Caco-2 (cell line): Measurements from ENCODE around the gene CCDC116. TPM values are rescaled to one million over a fixed set of nuclear protein-coding genes. Genes with fewer than 3 reads are reported as not detected.
A peak's percentile ranks its signal among the peaks of the same experiment; 100 is the strongest.

Source experiments
- BruUV-seq: library from RNA; stranded (reverse); fragments of 400-500 nt; replicated peaks from 2 replicates; lab custom pipeline; 2021; lab: Mats Ljungman, UMichigan
- CTCF ChIA-PET: fragments of 300-600 bp; sonication (Branson Sonifier 250); formaldehyde crosslinking; loops from one replicate; lab custom pipeline; 2022; ENCODE audit warnings: antibody characterized with exemption; lab: Charles Lee
- POLR2A ChIA-PET: fragments of 300-600 bp; sonication (Branson Sonifier 250); formaldehyde crosslinking; loops from one replicate; lab custom pipeline; 2022; ENCODE audit warnings: antibody characterized with exemption; lab: Charles Lee
- DNase-seq, 2 experiments: peaks; one replicate each; pipeline versions ENCODE4 v3.0.0 to v3.0.0-alpha.2; 2020 to 2022
- H3K27me3 ChIP-seq: replicated peaks from 2 replicates; pipeline ENCODE4 v1.6.0; 2011; ENCODE audit warnings: low read length; ENCODE audit not compliant: control insufficient read depth, insufficient read depth
- H3K36me3 ChIP-seq: 2 replicates; pipeline ENCODE4 v1.5.1; 2011; ENCODE audit warnings: low read length; ENCODE audit not compliant: control insufficient read depth, insufficient read depth
- H3K4me1 ChIP-seq: fragments of 250-450 bp; sonication (Bioruptor Pico); 2 replicates; pipeline ENCODE4 v1.5.1; 2020; ENCODE audit warnings: mild to moderate bottlenecking
- H3K4me3 ChIP-seq: 2 replicates; pipeline ENCODE4 v1.5.1; 2011; ENCODE audit warnings: low read depth, mild to moderate bottlenecking, control low read depth, low read length
- H3K9me3 ChIP-seq: fragments of 250-450 bp; sonication (Bioruptor Pico); 2 replicates; pipeline ENCODE4 v1.5.1; 2020; ENCODE audit warnings: mild to moderate bottlenecking, moderate library complexity
- H3K27ac Mint-ChIP-seq: one replicate; pipeline ENCODE4 v1.8.0; 2022; ENCODE audit warnings: mixed read lengths; ENCODE audit not compliant: unreplicated experiment
- H3K27me3 Mint-ChIP-seq: one replicate; pipeline ENCODE4 v1.8.0; 2022; ENCODE audit warnings: mixed read lengths; ENCODE audit not compliant: insufficient read depth, unreplicated experiment
- H3K36me3 Mint-ChIP-seq: one replicate; pipeline ENCODE4 v1.8.0; 2022; ENCODE audit warnings: mild to moderate bottlenecking, mixed read lengths; ENCODE audit not compliant: insufficient read depth, unreplicated experiment
- H3K4me1 Mint-ChIP-seq: one replicate; pipeline ENCODE4 v1.8.0; 2022; ENCODE audit warnings: low read depth, mixed read lengths; ENCODE audit not compliant: unreplicated experiment
- H3K4me3 Mint-ChIP-seq: one replicate; pipeline ENCODE4 v1.8.0; 2022; ENCODE audit warnings: mild to moderate bottlenecking, moderate library complexity, mixed read lengths; ENCODE audit not compliant: unreplicated experiment
- H3K9me3 Mint-ChIP-seq: one replicate; pipeline ENCODE4 v1.8.0; 2022; ENCODE audit warnings: mixed read lengths; ENCODE audit not compliant: unreplicated experiment
- CTCF ChIP-seq, 2 experiments: fragments of 200-600 bp in 1 of 2; IDR thresholded peaks; 1 replicate in 1 of 2; 2 replicates in 1 of 2; pipeline versions ENCODE4 v1.5.1 to v1.8.0; 2011 to 2022; ENCODE audit warnings: antibody characterized with exemption in 1 of 2, control low read depth in 1 of 2, inconsistent platforms in 1 of 2, low read depth in 1 of 2, low read length in 1 of 2, mild to moderate bottlenecking in 1 of 2, moderate library complexity in 1 of 2; ENCODE audit not compliant: insufficient read depth in 1 of 2, severe bottlenecking in 1 of 2, unreplicated experiment in 1 of 2
- intact Hi-C: fragments of 100-400 bp; cut with micrococcal nuclease; formaldehyde crosslinking; loops from one replicate; pipeline ENCODE4 v1.10.0; 2022; ENCODE audit not compliant: unreplicated experiment
- total RNA-seq: library from RNA; stranded (reverse); gene quantifications from 2 replicates; pipeline ENCODE4 v1.2.3, GENCODE V29; 2022

The CCDC116 gene
- total RNA-seq, 1 experiment from 2014 or later = not detected

- DNase-seq = peak in 1 of 2 experiments; percentile 65
- POLR2A ChIA-PET = no interaction called here
- H3K4me3 ChIP-seq = no peak overlapping the region
Measured at GRCh38 chr22:21624120-21624879, 8.3 kb upstream of the CCDC116 start.

GRCh38 chr22:21624880-21625791, 7.4 kb upstream of the CCDC116 start:
- no peak overlapping the region for H3K4me3 ChIP-seq
- H3K36me3 Mint-ChIP-seq = peaks cover 92% of the 10 kb centered on the region
- intact Hi-C loops = no loop called here

More at GRCh38 chr22:21624120-21624879, 8.3 kb upstream of the CCDC116 start:
- peaks cover 94% of the 10 kb centered on the region for H3K36me3 Mint-ChIP-seq
- H3K27ac Mint-ChIP-seq = peak overlapping the region; percentile 72
- no peaks in the 10 kb centered on the region for H3K9me3 Mint-ChIP-seq
- no TSS peak for BruUV-seq
- Histone ChIP-seq H3K27me3 (no peaks in the 10 kb centered on the region), H3K4me1 (peaks cover 5% of the 10 kb centered on the region; the same call in 1 of the 2 replicates), H3K36me3 (peaks cover 4% of the 10 kb centered on the region; the same call in 1 of the 2 replicates), H3K9me3 (no peaks in the 10 kb centered on the region)
- peak; percentile 42 to 63 for TF ChIP-seq CTCF (IDR thresholded peaks at IDR 0.05; ENCODE audit: insufficient read depth in 1 of 2, low read depth in 1 of 2, low read length in 1 of 2, severe bottlenecking in 1 of 2, unreplicated experiment in 1 of 2)
- no peaks in the 10 kb centered on the region for H3K27me3 Mint-ChIP-seq
- H3K4me1 Mint-ChIP-seq = peaks cover 11% of the 10 kb centered on the region
- CTCF ChIA-PET = interaction anchor here (0.6 to 2.5 kb wide), 3 partner anchors 18 to 22 kb away, joined by 6 to 10 read pairs (median 6); partner anchors contain the start of gene SDF2L1
- H3K4me3 Mint-ChIP-seq = no peak overlapping the region
- intact Hi-C loops = no loop called here

More at GRCh38 chr22:21624880-21625791, 7.4 kb upstream of the CCDC116 start:
- ChIA-PET POLR2A (interaction anchor here (0.5 kb wide), 1 partner anchor 9 kb away, joined by 3 read pairs; no protein-coding TSS in a partner anchor), CTCF (interaction anchor here (0.6 to 2.1 kb wide), 3 partner anchors 17 to 22 kb away, joined by 6 to 12 read pairs (median 6); partner anchors contain the start of gene SDF2L1)
- Mint-ChIP-seq H3K4me1 (peaks cover 11% of the 10 kb centered on the region), H3K4me3 (no peak overlapping the region), H3K9me3 (no peaks in the 10 kb centered on the region), H3K27me3 (no peaks in the 10 kb centered on the region), H3K27ac (peak overlapping the region; percentile 22)
- BruUV-seq = no TSS peak
- H3K9me3 ChIP-seq = no peaks in the 10 kb centered on the region
- H3K36me3 ChIP-seq = peaks cover 4% of the 10 kb centered on the region; the same call in 1 of the 2 replicates
- H3K4me1 ChIP-seq = peaks cover 5% of the 10 kb centered on the region; the same call in 1 of the 2 replicates
- no peak for TF ChIP-seq CTCF (IDR thresholded peaks at IDR 0.05; ENCODE audit: insufficient read depth in 1 of 2, low read depth in 1 of 2, low read length in 1 of 2, severe bottlenecking in 1 of 2, unreplicated experiment in 1 of 2)
- no peak for DNase-seq
- no peaks in the 10 kb centered on the region for H3K27me3 ChIP-seq
